ENCODE data around the gene GRID2.

DNA sequence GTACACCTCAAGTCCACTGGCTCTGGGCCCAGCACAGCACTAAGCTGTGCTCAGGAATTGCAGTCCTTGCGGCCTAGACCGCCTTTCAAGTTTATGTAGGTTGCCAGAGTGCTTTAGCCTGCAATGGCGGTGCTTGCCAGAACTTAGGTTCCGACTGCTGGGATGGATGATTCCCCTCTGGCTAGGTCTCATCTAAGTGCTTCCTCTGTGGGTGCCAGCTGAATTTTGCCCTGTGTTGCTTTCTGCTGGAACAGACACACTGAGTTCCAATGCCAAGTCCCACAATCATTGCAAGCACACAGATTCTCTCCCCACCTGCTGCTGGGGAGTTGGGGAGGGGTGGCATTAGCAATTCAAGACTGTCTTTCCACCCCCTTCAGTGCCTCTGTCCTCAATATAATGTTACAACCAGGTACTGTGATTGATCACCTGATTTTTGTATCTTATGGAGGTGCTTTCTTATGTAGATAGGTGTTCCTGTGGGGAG is 129.5 kb downstream of the GRID2 start:
- no peak for TF ChIP-seq EP300 (conservative IDR thresholded peaks at IDR 0.05; ENCODE audit: poor library complexity, severe bottlenecking)
- TF ChIP-seq, protein P1, sequence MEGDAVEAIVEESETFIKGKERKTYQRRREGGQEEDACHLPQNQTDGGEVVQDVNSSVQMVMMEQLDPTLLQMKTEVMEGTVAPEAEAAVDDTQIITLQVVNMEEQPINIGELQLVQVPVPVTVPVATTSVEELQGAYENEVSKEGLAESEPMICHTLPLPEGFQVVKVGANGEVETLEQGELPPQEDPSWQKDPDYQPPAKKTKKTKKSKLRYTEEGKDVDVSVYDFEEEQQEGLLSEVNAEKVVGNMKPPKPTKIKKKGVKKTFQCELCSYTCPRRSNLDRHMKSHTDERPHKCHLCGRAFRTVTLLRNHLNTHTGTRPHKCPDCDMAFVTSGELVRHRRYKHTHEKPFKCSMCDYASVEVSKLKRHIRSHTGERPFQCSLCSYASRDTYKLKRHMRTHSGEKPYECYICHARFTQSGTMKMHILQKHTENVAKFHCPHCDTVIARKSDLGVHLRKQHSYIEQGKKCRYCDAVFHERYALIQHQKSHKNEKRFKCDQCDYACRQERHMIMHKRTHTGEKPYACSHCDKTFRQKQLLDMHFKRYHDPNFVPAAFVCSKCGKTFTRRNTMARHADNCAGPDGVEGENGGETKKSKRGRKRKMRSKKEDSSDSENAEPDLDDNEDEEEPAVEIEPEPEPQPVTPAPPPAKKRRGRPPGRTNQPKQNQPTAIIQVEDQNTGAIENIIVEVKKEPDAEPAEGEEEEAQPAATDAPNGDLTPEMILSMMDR (IDR thresholded peaks at IDR 0.05; ENCODE audit: poor library complexity, severe bottlenecking) = no peak
- TF ChIP-seq SMC3 (conservative IDR thresholded peaks at IDR 0.05; ENCODE audit: poor library complexity) = no peak
- TF ChIP-seq EZH2 (IDR thresholded peaks at IDR 0.05; ENCODE audit: borderline replicate concordance, insufficient read depth, low read length, poor library complexity, severe bottlenecking) = no peak

Measured in neural cell (in vitro differentiated cells).